ENCODE results near the gene CHM. TPM values are rescaled to one million over a fixed set of nuclear protein-coding genes. Genes with fewer than 3 reads are reported as not detected.
"Not testable (repeated sequence)": the region's sequence is repeated elsewhere in the genome, so short reads cannot be mapped to it uniquely, and the experiment has no call there.

Gene CHM
- total and polyA plus RNA-seq, 10 of the 15 experiments (the other 5 are each of a cell fraction or from before 2014, with no cell fraction given) = 4.8 to 19.0 (median 8.0) TPM

DNA sequence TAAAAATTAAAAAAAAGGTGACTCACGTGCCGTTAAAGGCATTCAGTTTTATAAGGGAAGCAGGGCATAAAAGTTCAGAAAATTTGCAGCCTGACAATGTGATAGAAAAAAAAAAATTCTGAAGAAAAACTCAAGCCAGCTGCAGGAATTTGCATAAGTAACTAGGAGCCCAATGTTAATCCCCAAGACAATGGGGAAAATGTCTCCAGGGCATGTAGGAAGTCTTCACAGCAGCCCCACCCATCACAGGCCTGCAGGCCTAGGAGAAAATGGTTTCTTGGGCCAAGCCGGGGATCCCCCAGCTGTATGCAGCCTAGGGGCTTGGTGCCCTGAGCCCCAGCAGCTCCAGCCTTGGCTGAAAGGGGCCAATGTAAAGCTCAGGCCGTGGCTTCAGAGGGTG lies 31.2 kb downstream of the CHM start (continued):
- TF ChIP-seq, protein P1, sequence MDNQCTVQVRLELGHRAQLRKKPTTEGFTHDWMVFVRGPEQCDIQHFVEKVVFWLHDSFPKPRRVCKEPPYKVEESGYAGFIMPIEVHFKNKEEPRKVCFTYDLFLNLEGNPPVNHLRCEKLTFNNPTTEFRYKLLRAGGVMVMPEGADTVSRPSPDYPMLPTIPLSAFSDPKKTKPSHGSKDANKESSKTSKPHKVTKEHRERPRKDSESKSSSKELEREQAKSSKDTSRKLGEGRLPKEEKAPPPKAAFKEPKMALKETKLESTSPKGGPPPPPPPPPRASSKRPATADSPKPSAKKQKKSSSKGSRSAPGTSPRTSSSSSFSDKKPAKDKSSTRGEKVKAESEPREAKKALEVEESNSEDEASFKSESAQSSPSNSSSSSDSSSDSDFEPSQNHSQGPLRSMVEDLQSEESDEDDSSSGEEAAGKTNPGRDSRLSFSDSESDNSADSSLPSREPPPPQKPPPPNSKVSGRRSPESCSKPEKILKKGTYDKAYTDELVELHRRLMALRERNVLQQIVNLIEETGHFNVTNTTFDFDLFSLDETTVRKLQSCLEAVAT (IDR thresholded peaks at IDR 0.05) = no peak

DNA sequence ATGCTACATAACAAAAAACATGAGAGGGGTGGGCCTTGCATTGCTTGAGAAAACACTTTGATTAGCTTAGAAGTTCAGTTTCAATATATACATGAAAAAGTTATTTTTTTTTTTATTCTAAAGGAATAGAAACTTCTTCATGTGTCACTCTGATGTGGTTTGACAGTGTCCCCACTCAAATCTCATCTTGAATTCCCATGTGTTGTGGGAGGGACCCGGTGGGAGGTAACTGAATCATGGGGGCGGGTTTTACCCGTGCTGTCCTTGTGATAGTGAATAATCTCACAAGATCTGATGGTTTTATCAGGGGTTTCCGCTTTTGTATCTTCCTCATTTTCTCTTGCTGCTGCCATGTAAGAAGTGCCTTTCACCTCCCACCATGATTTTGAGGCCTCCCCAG lies 32.4 kb downstream of the CHM start:
- CTCF ChIA-PET; RAD21 ChIA-PET (ENCODE audit: unreplicated experiment); H3K4me2 ChIP-seq (ENCODE audit: control insufficient read depth, insufficient read depth); FAIRE-seq; H4K20me1 ChIP-seq (ENCODE audit: control insufficient read depth, insufficient read depth); H3K36me3 ChIP-seq (ENCODE audit: control insufficient read depth in 2 of 2, insufficient read depth in 2 of 2, low read length in 1 of 2); DNase-seq (ENCODE audit: low read depth, low spot score); H3K4me3 ChIP-seq; BruUV-seq (replicated peaks); SMC1A ChIA-PET (ENCODE audit: uncharacterized antibody, unreplicated experiment); ATAC-seq; in situ Hi-C loops (cut with MboI); H3K9me3 ChIP-seq (replicated peaks; ENCODE audit: control insufficient read depth, insufficient read depth, low read length); H3K27me3 ChIP-seq (replicated peaks in 1 of 2; ENCODE audit: control insufficient read depth in 2 of 2, insufficient read depth in 2 of 2, low read length in 1 of 2); H3K79me2 ChIP-seq (ENCODE audit: control insufficient read depth, insufficient read depth, low read length); POLR2A ChIA-PET; intact Hi-C loops (cut with micrococcal nuclease; ENCODE audit: unreplicated experiment); H3K4me1 ChIP-seq (ENCODE audit: control insufficient read depth, insufficient read depth, low read length); H3K9ac ChIP-seq (ENCODE audit: control insufficient read depth, insufficient read depth, low read length); H2AFZ ChIP-seq (ENCODE audit: control insufficient read depth, low read depth, low read length); H3K27ac ChIP-seq (ENCODE audit: control insufficient read depth, insufficient read depth): not testable (repeated sequence)
- WGBS (ENCODE audit: insufficient coverage, insufficient replicate concordance, low lambda C conversion rate, missing lambda C conversion rate) = 29% methylated on average over 4 of the region's 4 CpGs

DNA sequence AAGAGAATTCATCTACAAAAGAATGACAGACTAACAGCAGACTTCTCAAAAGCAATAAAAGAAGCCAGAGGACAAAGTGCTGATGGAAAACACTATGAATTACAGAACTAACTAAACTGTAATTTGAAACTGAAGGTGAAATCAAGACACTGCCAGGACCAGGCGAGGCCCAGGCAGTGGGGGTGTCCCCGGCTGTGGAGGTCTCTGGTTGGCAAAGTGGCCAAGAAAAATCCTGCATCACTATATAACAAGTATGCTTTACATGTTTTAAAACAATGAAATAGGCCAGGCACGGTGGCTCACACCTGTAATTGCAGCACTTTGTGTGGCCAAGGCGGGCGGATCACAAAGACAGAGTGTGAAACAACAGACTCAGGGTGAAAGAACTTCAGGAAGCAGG lies 32.9 kb downstream of the CHM start:
- CTCF ChIA-PET = no interaction called here
- Histone ChIP-seq H3K9me3 (replicated peaks; ENCODE audit: control insufficient read depth, insufficient read depth, low read length) (no peaks in the 10 kb centered on the region; the same call in 2 of the 3 replicates), H4K20me1 (ENCODE audit: control insufficient read depth, insufficient read depth) (no peaks in the 10 kb centered on the region), H3K27ac (ENCODE audit: control insufficient read depth, insufficient read depth) (no peak overlapping the region), H3K27me3 (replicated peaks in 1 of 2; ENCODE audit: control insufficient read depth in 2 of 2, insufficient read depth in 2 of 2, low read length in 1 of 2) (no peaks in the 10 kb centered on the region), H3K4me3 (no peak overlapping the region), H3K36me3 (ENCODE audit: control insufficient read depth in 2 of 2, insufficient read depth in 2 of 2, low read length in 1 of 2) (no peaks in the 10 kb centered on the region), H2AFZ (ENCODE audit: control insufficient read depth, low read depth, low read length) (no peak overlapping the region), H3K9ac (ENCODE audit: control insufficient read depth, insufficient read depth, low read length) (no peak overlapping the region), H3K79me2 (ENCODE audit: control insufficient read depth, insufficient read depth, low read length) (no peaks in the 10 kb centered on the region), H3K4me2 (ENCODE audit: control insufficient read depth, insufficient read depth) (no peak overlapping the region), H3K4me1 (ENCODE audit: control insufficient read depth, insufficient read depth, low read length) (no peaks in the 10 kb centered on the region)
- POLR2A ChIA-PET = no interaction called here
- no peak for FAIRE-seq
- SMC1A ChIA-PET (ENCODE audit: uncharacterized antibody, unreplicated experiment) = no interaction called here
- DNase-seq (ENCODE audit: low read depth, low spot score) = no peak
- intact Hi-C loops (cut with micrococcal nuclease; ENCODE audit: unreplicated experiment) (no loop called here), in situ Hi-C loops (cut with MboI) (no loop called here)
- no peak for TF ChIP-seq TAF1 (IDR thresholded peaks at IDR 0.05; ENCODE audit: borderline replicate concordance, low read depth, low read length)
- no peak for TF ChIP-seq YY1 (IDR thresholded peaks at IDR 0.05; ENCODE audit: low read depth, low read length)
- no peak for TF ChIP-seq JUND (IDR thresholded peaks at IDR 0.05; ENCODE audit: low read depth, low read length)
- no peak for TF ChIP-seq SREBF2 (IDR thresholded peaks at IDR 0.05; ENCODE audit: low read length)
- TF ChIP-seq CBX3 (IDR thresholded peaks at IDR 0.05; ENCODE audit: borderline replicate concordance, low read depth) = no peak
- TF ChIP-seq TCF7 (IDR thresholded peaks at IDR 0.05; ENCODE audit: borderline replicate concordance) = no peak
- TF ChIP-seq SMC3 (IDR thresholded peaks at IDR 0.05; ENCODE audit: borderline replicate concordance, low read length) = no peak
- TF ChIP-seq SRF (IDR thresholded peaks at IDR 0.05; ENCODE audit: low read depth in 2 of 2, low read length in 2 of 2) = no peak
- ATAC-seq = no peak
- WGBS (ENCODE audit: insufficient coverage, insufficient replicate concordance, low lambda C conversion rate, missing lambda C conversion rate) = 44% methylated on average over 5 of the region's 5 CpGs
- BruUV-seq (replicated peaks) = no TSS peak
- RAD21 ChIA-PET (ENCODE audit: unreplicated experiment) = no interaction called here
